Upper lobe of left lung (tissue), 4 donors: ENCODE measurements around the gene VPS36.

Experiments used
- CTCF ChIP-seq, 6 experiments: fragments of 450-650 bp in 4 of 6; fragments of 200-600 bp in 2 of 6; sonication (generic) in 2 of 6; IDR thresholded peaks; one replicate each; pipeline ENCODE4 v1.5.1; 2016 to 2019; ENCODE audit warnings: antibody characterized with exemption in 6 of 6
- EP300 ChIP-seq, 4 donors: sonication (generic); formaldehyde crosslinking; IDR thresholded peaks; one replicate each; pipeline ENCODE4 v1.5.1; 2017; ENCODE audit warnings: antibody characterized with exemption in 4 of 4, control low read depth in 2 of 4
- POLR2A ChIP-seq, 4 donors: fragments of 450-650 bp; IDR thresholded peaks; one replicate each; pipeline ENCODE4 v1.5.1; 2016 to 2017; ENCODE audit warnings: antibody characterized with exemption in 4 of 4, mild to moderate bottlenecking in 2 of 4

DNA sequence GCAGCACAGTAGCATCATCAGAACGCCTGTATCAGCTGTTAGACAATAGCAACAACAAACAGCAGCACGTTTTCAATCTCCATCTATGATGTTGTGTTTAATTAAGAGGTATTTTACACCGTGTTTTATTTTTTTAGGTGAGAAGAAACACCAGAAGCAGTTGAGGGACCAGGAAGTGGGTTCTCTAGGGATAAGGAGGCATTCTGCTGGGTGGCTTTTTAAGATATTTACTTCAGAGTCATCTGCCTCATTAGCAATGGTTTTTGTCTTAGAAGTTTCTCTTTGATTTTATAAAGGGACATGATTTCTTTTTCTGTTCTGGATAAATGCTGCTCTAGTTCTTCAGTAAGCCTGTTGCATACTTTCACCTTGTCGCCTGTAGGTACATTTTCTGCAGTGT is 13.1 kb upstream of the VPS36 start:
- no peak for TF ChIP-seq CTCF (IDR thresholded peaks at IDR 0.05)
- no peak for TF ChIP-seq POLR2A (IDR thresholded peaks at IDR 0.05)
- no peak for TF ChIP-seq EP300 (IDR thresholded peaks at IDR 0.05)
